ENCODE results near the gene KRTAP4-1. TPM values are rescaled to one million over a fixed set of nuclear protein-coding genes. Genes with fewer than 3 reads are reported as not detected.

Gene KRTAP4-1
- polyA plus RNA-seq, 2 donors = not detected

Other genes with a start within 250 kb of the KRTAP4-1 start
- 10 to 100 TPM in 1 of 2 donors, 1 to 10 TPM in 1; 5.1 to 23.6 TPM for gene KRT23, start 247.3 kb downstream of the KRTAP4-1 start, polyA plus RNA-seq
- gene KRT39, start 218.0 kb downstream of the KRTAP4-1 start, polyA plus RNA-seq = not detected
- gene KRT40, start 200.6 kb downstream of the KRTAP4-1 start, polyA plus RNA-seq = under 1 TPM; 0.18 to 0.20 TPM
- not detected for gene KRTAP3-3, start 190.7 kb downstream of the KRTAP4-1 start, polyA plus RNA-seq
- gene KRTAP3-2, start 185.0 kb downstream of the KRTAP4-1 start, polyA plus RNA-seq = 10 to 100 TPM in 1 of 2 donors, 1 to 10 TPM in 1; 1.8 to 43.5 TPM
- gene KRTAP3-1, start 175.8 kb downstream of the KRTAP4-1 start, polyA plus RNA-seq = under 1 TPM in 1 of 2 donors, not detected in 1; 0.39 TPM
- gene KRTAP1-5, start 157.7 kb downstream of the KRTAP4-1 start, polyA plus RNA-seq = under 1 TPM in 1 of 2 donors, not detected in 1; 0.09 TPM
- gene KRTAP1-4, start 154.7 kb downstream of the KRTAP4-1 start, polyA plus RNA-seq = not detected
- gene KRTAP1-3, start 150.0 kb downstream of the KRTAP4-1 start, polyA plus RNA-seq = not detected
- under 1 TPM; 0.04 to 0.16 TPM for gene KRTAP1-1, start 143.5 kb downstream of the KRTAP4-1 start, polyA plus RNA-seq
- gene KRTAP2-1, start 137.6 kb downstream of the KRTAP4-1 start, polyA plus RNA-seq = not detected
- gene KRTAP2-2, start 129.7 kb downstream of the KRTAP4-1 start, polyA plus RNA-seq = not detected
- under 1 TPM in 1 of 2 donors, not detected in 1; 0.10 TPM for gene KRTAP2-3, start 124.8 kb downstream of the KRTAP4-1 start, polyA plus RNA-seq
- not detected for gene KRTAP2-4, start 119.0 kb downstream of the KRTAP4-1 start, polyA plus RNA-seq
- gene KRTAP4-7, start 100.8 kb downstream of the KRTAP4-1 start, polyA plus RNA-seq = not detected
- gene KRTAP4-8, start 86.8 kb downstream of the KRTAP4-1 start, polyA plus RNA-seq = not detected
- not detected for gene KRTAP4-16, start 82.7 kb downstream of the KRTAP4-1 start, polyA plus RNA-seq
- gene KRTAP4-9, start 79.5 kb downstream of the KRTAP4-1 start, polyA plus RNA-seq = not detected
- gene KRTAP4-11, start 66.5 kb downstream of the KRTAP4-1 start, polyA plus RNA-seq = not detected
- gene KRTAP4-12, start 60.7 kb downstream of the KRTAP4-1 start, polyA plus RNA-seq = not detected
- gene KRTAP4-6, start 44.4 kb downstream of the KRTAP4-1 start, polyA plus RNA-seq = not detected
- not detected for gene KRTAP4-5, start 35.1 kb downstream of the KRTAP4-1 start, polyA plus RNA-seq
- gene KRTAP4-4, start 24.2 kb downstream of the KRTAP4-1 start, polyA plus RNA-seq = not detected
- not detected for gene KRTAP4-3, start 16.7 kb downstream of the KRTAP4-1 start, polyA plus RNA-seq
- gene KRTAP4-2, start 6.7 kb downstream of the KRTAP4-1 start, polyA plus RNA-seq = not detected
- not detected for gene KRTAP9-1, start 5.0 kb upstream of the KRTAP4-1 start, polyA plus RNA-seq
- gene KRTAP9-2, start 41.7 kb upstream of the KRTAP4-1 start, polyA plus RNA-seq = not detected
- gene KRTAP9-3, start 47.5 kb upstream of the KRTAP4-1 start, polyA plus RNA-seq = not detected
- not detected for gene KRTAP9-8, start 53.1 kb upstream of the KRTAP4-1 start, polyA plus RNA-seq
- not detected for gene KRTAP9-4, start 64.8 kb upstream of the KRTAP4-1 start, polyA plus RNA-seq
- not detected for gene KRTAP9-9, start 70.5 kb upstream of the KRTAP4-1 start, polyA plus RNA-seq
- not detected for gene KRTAP9-6, start 80.5 kb upstream of the KRTAP4-1 start, polyA plus RNA-seq
- not detected for gene KRTAP9-7, start 90.8 kb upstream of the KRTAP4-1 start, polyA plus RNA-seq
- not detected for gene KRTAP29-1, start 117.9 kb upstream of the KRTAP4-1 start, polyA plus RNA-seq
- not detected for gene KRTAP16-1, start 124.4 kb upstream of the KRTAP4-1 start, polyA plus RNA-seq
- not detected for gene KRTAP17-1, start 130.8 kb upstream of the KRTAP4-1 start, polyA plus RNA-seq
- 1 to 10 TPM in 1 of 2 donors, under 1 TPM in 1; 0.69 to 1.2 TPM for gene KRT33A, start 165.9 kb upstream of the KRTAP4-1 start, polyA plus RNA-seq
- under 1 TPM; 0.12 to 0.16 TPM for gene KRT33B, start 184.9 kb upstream of the KRTAP4-1 start, polyA plus RNA-seq
- under 1 TPM; 0.19 to 0.20 TPM for gene KRT34, start 197.4 kb upstream of the KRTAP4-1 start, polyA plus RNA-seq
- gene KRT31, start 212.7 kb upstream of the KRTAP4-1 start, polyA plus RNA-seq = 10 to 100 TPM in 1 of 2 donors, 1 to 10 TPM in 1; 3.8 to 16.7 TPM
- not detected for gene KRT37, start 239.7 kb upstream of the KRTAP4-1 start, polyA plus RNA-seq

All from esophagus (tissue), 2 donors.